SK-N-SH (cell line): ENCODE measurements around the gene EIF2D.

ENCODE experiments used
- EP300 ChIP-seq, 2 experiments: IDR thresholded peaks; 2 replicates each; pipeline versions ENCODE4 v1.4.0 to v1.6.1; 2012; ENCODE audit warnings: borderline replicate concordance in 1 of 2, low read depth in 1 of 2, low read length in 1 of 2
- EZH2phosphoT487 ChIP-seq: fragments of 200-600 bp; sonication (generic); IDR thresholded peaks from 2 replicates; pipeline ENCODE4 v1.6.1; 2017; ENCODE audit warnings: low read depth, mixed run types, mild to moderate bottlenecking, antibody characterized with exemption, moderate library complexity, borderline replicate concordance
- FOXM1 ChIP-seq: IDR thresholded peaks from 2 replicates; pipeline ENCODE4 v1.4.0; 2012; ENCODE audit warnings: low read depth, mild to moderate bottlenecking
- NFIC ChIP-seq: IDR thresholded peaks from 2 replicates; pipeline ENCODE4 v1.4.0; 2012; ENCODE audit warnings: borderline replicate concordance
- POLR2AphosphoS5 ChIP-seq: IDR thresholded peaks from 2 replicates; pipeline ENCODE4 v1.6.1; 2012; ENCODE audit warnings: low read depth, low read length
- RAD21 ChIP-seq: IDR thresholded peaks from 2 replicates; pipeline ENCODE4 v1.6.1; 2012; ENCODE audit warnings: mild to moderate bottlenecking, low read length
- RCOR1 ChIP-seq: fragments of 150-350 bp; IDR thresholded peaks from 2 replicates; pipeline ENCODE4 v1.6.1; 2017; ENCODE audit warnings: antibody characterized with exemption, low read length
- TAF1 ChIP-seq: IDR thresholded peaks from 2 replicates; pipeline ENCODE4 v1.6.1; 2012; ENCODE audit warnings: low read depth, mild to moderate bottlenecking, low read length, moderate library complexity, borderline replicate concordance
- TF ChIP-seq, protein P1 (sequence below): fragments of 200-600 bp; sonication (generic); IDR thresholded peaks from 2 replicates; pipeline ENCODE4 v1.6.1; 2017; ENCODE audit warnings: antibody characterized with exemption, mild to moderate bottlenecking, moderate library complexity
- TF ChIP-seq, protein P2 (sequence below): IDR thresholded peaks from 2 replicates; pipeline ENCODE4 v1.4.0; 2012; ENCODE audit warnings: low read depth
- TF ChIP-seq, protein P3 (sequence below): IDR thresholded peaks from 2 replicates; pipeline ENCODE4; 2012

DNA sequence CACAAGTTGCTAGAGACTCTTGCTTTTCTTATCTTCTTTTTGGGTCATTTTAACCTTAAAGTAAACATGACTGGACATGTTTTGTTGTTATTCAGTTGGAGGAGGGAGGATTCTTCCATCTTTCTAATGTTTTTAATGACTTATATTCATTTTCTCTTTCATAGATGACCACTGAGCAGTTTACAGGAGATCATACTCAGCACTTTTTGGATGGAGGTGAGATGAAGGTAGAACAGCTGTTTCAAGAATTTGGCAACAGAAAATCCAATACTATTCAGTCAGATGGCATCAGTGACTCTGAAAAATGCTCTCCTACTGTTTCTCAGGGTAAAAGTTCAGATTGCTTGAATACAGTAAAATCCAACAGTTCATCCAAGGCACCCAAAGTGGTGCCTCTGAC is 35.0 kb upstream of the EIF2D start:
- TF ChIP-seq, protein P1, sequence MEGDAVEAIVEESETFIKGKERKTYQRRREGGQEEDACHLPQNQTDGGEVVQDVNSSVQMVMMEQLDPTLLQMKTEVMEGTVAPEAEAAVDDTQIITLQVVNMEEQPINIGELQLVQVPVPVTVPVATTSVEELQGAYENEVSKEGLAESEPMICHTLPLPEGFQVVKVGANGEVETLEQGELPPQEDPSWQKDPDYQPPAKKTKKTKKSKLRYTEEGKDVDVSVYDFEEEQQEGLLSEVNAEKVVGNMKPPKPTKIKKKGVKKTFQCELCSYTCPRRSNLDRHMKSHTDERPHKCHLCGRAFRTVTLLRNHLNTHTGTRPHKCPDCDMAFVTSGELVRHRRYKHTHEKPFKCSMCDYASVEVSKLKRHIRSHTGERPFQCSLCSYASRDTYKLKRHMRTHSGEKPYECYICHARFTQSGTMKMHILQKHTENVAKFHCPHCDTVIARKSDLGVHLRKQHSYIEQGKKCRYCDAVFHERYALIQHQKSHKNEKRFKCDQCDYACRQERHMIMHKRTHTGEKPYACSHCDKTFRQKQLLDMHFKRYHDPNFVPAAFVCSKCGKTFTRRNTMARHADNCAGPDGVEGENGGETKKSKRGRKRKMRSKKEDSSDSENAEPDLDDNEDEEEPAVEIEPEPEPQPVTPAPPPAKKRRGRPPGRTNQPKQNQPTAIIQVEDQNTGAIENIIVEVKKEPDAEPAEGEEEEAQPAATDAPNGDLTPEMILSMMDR, result no peak
- TF ChIP-seq, protein P2, sequence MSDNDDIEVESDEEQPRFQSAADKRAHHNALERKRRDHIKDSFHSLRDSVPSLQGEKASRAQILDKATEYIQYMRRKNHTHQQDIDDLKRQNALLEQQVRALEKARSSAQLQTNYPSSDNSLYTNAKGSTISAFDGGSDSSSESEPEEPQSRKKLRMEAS, result no peak
- no peak for TF ChIP-seq RAD21
- no peak for TF ChIP-seq TAF1
- TF ChIP-seq, protein P3, sequence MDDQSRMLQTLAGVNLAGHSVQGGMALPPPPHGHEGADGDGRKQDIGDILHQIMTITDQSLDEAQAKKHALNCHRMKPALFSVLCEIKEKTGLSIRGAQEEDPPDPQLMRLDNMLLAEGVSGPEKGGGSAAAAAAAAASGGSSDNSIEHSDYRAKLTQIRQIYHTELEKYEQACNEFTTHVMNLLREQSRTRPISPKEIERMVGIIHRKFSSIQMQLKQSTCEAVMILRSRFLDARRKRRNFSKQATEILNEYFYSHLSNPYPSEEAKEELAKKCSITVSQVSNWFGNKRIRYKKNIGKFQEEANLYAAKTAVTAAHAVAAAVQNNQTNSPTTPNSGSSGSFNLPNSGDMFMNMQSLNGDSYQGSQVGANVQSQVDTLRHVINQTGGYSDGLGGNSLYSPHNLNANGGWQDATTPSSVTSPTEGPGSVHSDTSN, result no peak
- no peak for TF ChIP-seq NFIC
- no peak for TF ChIP-seq FOXM1
- no peak for TF ChIP-seq POLR2AphosphoS5
- TF ChIP-seq EP300 (IDR thresholded peaks at IDR 0.05; ENCODE audit: borderline replicate concordance in 1 of 2, low read depth in 1 of 2, low read length in 1 of 2), result no peak
- TF ChIP-seq EZH2phosphoT487, result no peak
- TF ChIP-seq RCOR1, result no peak
